H1 (cell line): ENCODE measurements around the gene ALG14.

Experiments used
- HDAC6 ChIP-seq: IDR thresholded peaks from one replicate; pipeline ENCODE4 v1.7.1; 2012; ENCODE audit warnings: low read depth, mild to moderate bottlenecking, inconsistent platforms, low read length, moderate library complexity
- POLR2A ChIP-seq, 2 experiments: IDR thresholded peaks; 1 replicate in 1 of 2; 2 replicates in 1 of 2; pipeline ENCODE4 v1.6.1; 2011; ENCODE audit warnings: low read depth in 2 of 2, low read length in 2 of 2, mild to moderate bottlenecking in 2 of 2; ENCODE audit errors: control extremely low read depth in 1 of 2
- POU5F1 ChIP-seq: IDR thresholded peaks from 2 replicates; pipeline ENCODE4 v1.6.1; 2011; ENCODE audit warnings: low read depth, mild to moderate bottlenecking, low read length, moderate library complexity
- RAD21 ChIP-seq, 2 experiments: IDR thresholded peaks in 1 of 2; conservative IDR thresholded peaks in 1 of 2; 2 replicates each; pipeline ENCODE4 v1.6.1; 2011; ENCODE audit warnings: low read depth in 2 of 2, low read length in 2 of 2, improper control_type of control experiment in 1 of 2, inconsistent platforms in 1 of 2, mild to moderate bottlenecking in 1 of 2, moderate library complexity in 1 of 2
- TF ChIP-seq, protein P1 (sequence below), 3 experiments: IDR thresholded peaks; 1 replicate in 2 of 3; 2 replicates in 1 of 3; pipeline versions ENCODE4 v1.5.1 to v1.6.1; 2011; ENCODE audit warnings: low read length in 3 of 3, mild to moderate bottlenecking in 3 of 3, inconsistent platforms in 2 of 3, low read depth in 1 of 3, moderate library complexity in 1 of 3; ENCODE audit not compliant: insufficient read depth in 1 of 3; ENCODE audit errors: control extremely low read depth in 1 of 3

GRCh38 chr1:95039360-95040031 is 33.3 kb downstream of the ALG14 start:
- TF ChIP-seq, protein P1, sequence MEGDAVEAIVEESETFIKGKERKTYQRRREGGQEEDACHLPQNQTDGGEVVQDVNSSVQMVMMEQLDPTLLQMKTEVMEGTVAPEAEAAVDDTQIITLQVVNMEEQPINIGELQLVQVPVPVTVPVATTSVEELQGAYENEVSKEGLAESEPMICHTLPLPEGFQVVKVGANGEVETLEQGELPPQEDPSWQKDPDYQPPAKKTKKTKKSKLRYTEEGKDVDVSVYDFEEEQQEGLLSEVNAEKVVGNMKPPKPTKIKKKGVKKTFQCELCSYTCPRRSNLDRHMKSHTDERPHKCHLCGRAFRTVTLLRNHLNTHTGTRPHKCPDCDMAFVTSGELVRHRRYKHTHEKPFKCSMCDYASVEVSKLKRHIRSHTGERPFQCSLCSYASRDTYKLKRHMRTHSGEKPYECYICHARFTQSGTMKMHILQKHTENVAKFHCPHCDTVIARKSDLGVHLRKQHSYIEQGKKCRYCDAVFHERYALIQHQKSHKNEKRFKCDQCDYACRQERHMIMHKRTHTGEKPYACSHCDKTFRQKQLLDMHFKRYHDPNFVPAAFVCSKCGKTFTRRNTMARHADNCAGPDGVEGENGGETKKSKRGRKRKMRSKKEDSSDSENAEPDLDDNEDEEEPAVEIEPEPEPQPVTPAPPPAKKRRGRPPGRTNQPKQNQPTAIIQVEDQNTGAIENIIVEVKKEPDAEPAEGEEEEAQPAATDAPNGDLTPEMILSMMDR (IDR thresholded peaks at IDR 0.05; ENCODE audit: control extremely low read depth in 1 of 3, insufficient read depth in 1 of 3, low read depth in 1 of 3, low read length in 3 of 3), result no peak
- TF ChIP-seq POU5F1 (no peak), RAD21 (IDR thresholded peaks at IDR 0.05 in 1 of 2, conservative IDR thresholded peaks at IDR 0.05 in 1 of 2; ENCODE audit: low read depth in 2 of 2, low read length in 2 of 2) (no peak), HDAC6 (no peak), POLR2A (IDR thresholded peaks at IDR 0.05; ENCODE audit: control extremely low read depth in 1 of 2, low read depth in 2 of 2, low read length in 2 of 2) (no peak)
